Measurements from ENCODE around the gene SUCO. TPM values are rescaled to one million over a fixed set of nuclear protein-coding genes. Genes with fewer than 3 reads are reported as not detected.
A peak's percentile ranks its signal among the peaks of the same experiment; 100 is the strongest.
"Not testable (repeated sequence)": the region's sequence is repeated elsewhere in the genome, so short reads cannot be mapped to it uniquely, and the experiment has no call there.

SUCO gene
- total RNA-seq, 2 donors from 2014 or later, result 19.5 to 43.5 TPM

- no peak for TF ChIP-seq CTCF (IDR thresholded peaks at IDR 0.05)
- no peak for ATAC-seq (ENCODE audit: insufficient number of reproducible peaks, low FRiP score, low read depth)
- no peak for DNase-seq (ENCODE audit: low spot score)
- Histone ChIP-seq H3K27me3 (replicated peaks; ENCODE audit: insufficient read depth) (no peaks in the 10 kb centered on the region), H3K4me1 (ENCODE audit: control insufficient read depth in 1 of 2, low read depth in 2 of 2) (peaks cover 3 to 8% of the 10 kb centered on the region in 2 donors), H3K9me3 (no peaks in the 10 kb centered on the region), H3K27ac (no peak overlapping the region), H3K36me3 (no peaks in the 10 kb centered on the region), H3K4me3 (no peak overlapping the region)
Observed at GRCh38 chr1:172494166-172494565, 38.8 kb upstream of the SUCO start.

GRCh38 chr1:172496127-172496526, 36.8 kb upstream of the SUCO start:
- not testable (repeated sequence) for ATAC-seq (ENCODE audit: insufficient number of reproducible peaks, low FRiP score, low read depth); H3K27ac ChIP-seq; H3K27me3 ChIP-seq (replicated peaks; ENCODE audit: insufficient read depth); H3K4me1 ChIP-seq (ENCODE audit: control insufficient read depth in 1 of 2, low read depth in 2 of 2); DNase-seq (ENCODE audit: low spot score); H3K36me3 ChIP-seq; H3K4me3 ChIP-seq; H3K9me3 ChIP-seq

- Histone ChIP-seq H3K4me1 (ENCODE audit: control insufficient read depth in 1 of 2, low read depth in 2 of 2) (peaks cover 3 to 8% of the 10 kb centered on the region in 2 donors), H3K9me3 (no peaks in the 10 kb centered on the region), H3K4me3 (no peak overlapping the region), H3K27ac (no peak overlapping the region), H3K36me3 (no peaks in the 10 kb centered on the region), H3K27me3 (replicated peaks; ENCODE audit: insufficient read depth) (no peaks in the 10 kb centered on the region)
- DNase-seq (ENCODE audit: low spot score) (no peak), ATAC-seq (ENCODE audit: insufficient number of reproducible peaks, low FRiP score, low read depth) (no peak)
- TF ChIP-seq CTCF (IDR thresholded peaks at IDR 0.05), result no peak
Observed at GRCh38 chr1:172496678-172497077, 36.3 kb upstream of the SUCO start.

GRCh38 chr1:172497230-172497629, 35.7 kb upstream of the SUCO start:
- DNase-seq (ENCODE audit: low spot score) (no peak), ATAC-seq (ENCODE audit: insufficient number of reproducible peaks, low FRiP score, low read depth) (no peak)
- Histone ChIP-seq H3K36me3 (no peaks in the 10 kb centered on the region), H3K27me3 (replicated peaks; ENCODE audit: insufficient read depth) (no peaks in the 10 kb centered on the region), H3K4me1 (ENCODE audit: control insufficient read depth in 1 of 2, low read depth in 2 of 2) (peaks cover 3 to 8% of the 10 kb centered on the region in 2 donors), H3K4me3 (peak overlapping the region; percentile 9), H3K9me3 (no peaks in the 10 kb centered on the region), H3K27ac (peak overlapping the region in 1 of 2 donors; percentile 51)
- TF ChIP-seq CTCF (IDR thresholded peaks at IDR 0.05), result no peak

- no peaks in the 10 kb centered on the region for H3K27me3 ChIP-seq (replicated peaks; ENCODE audit: insufficient read depth)
- no peak for DNase-seq (ENCODE audit: low spot score)
- H3K4me3 ChIP-seq, result no peak overlapping the region
- no peaks in the 10 kb centered on the region for H3K36me3 ChIP-seq
- TF ChIP-seq CTCF (IDR thresholded peaks at IDR 0.05), result no peak
- no peak for ATAC-seq (ENCODE audit: insufficient number of reproducible peaks, low FRiP score, low read depth)
- H3K27ac ChIP-seq, result no peak overlapping the region
- H3K9me3 ChIP-seq, result no peaks in the 10 kb centered on the region
- H3K4me1 ChIP-seq (ENCODE audit: control insufficient read depth in 1 of 2, low read depth in 2 of 2), result peaks cover 3 to 8% of the 10 kb centered on the region in 2 donors
Observed at GRCh38 chr1:172498857-172499256, 34.1 kb upstream of the SUCO start.

GRCh38 chr1:172499636-172500141, 33.3 kb upstream of the SUCO start:
- TF ChIP-seq CTCF (IDR thresholded peaks at IDR 0.05), result no peak
- no peaks in the 10 kb centered on the region for H3K36me3 ChIP-seq
- H3K4me3 ChIP-seq, result no peak overlapping the region
- no peaks in the 10 kb centered on the region for H3K27me3 ChIP-seq (replicated peaks; ENCODE audit: insufficient read depth)
- ATAC-seq (ENCODE audit: insufficient number of reproducible peaks, low FRiP score, low read depth), result no peak
- H3K9me3 ChIP-seq, result no peaks in the 10 kb centered on the region
- H3K27ac ChIP-seq, result no peak overlapping the region
- peaks cover 3 to 8% of the 10 kb centered on the region in 2 donors for H3K4me1 ChIP-seq (ENCODE audit: control insufficient read depth in 1 of 2, low read depth in 2 of 2)
- DNase-seq (ENCODE audit: low spot score), result no peak

Measured in thoracic aorta (tissue), 2 donors.